DND-41 (cell line): ENCODE results near the gene MON1A.

ENCODE experiments used
- CTCF ChIP-seq: IDR thresholded peaks from 2 replicates; pipeline ENCODE4 v1.5.1; 2012; ENCODE audit warnings: borderline replicate concordance, low read length, moderate library complexity, mild to moderate bottlenecking; ENCODE audit not compliant: poor library complexity, severe bottlenecking; ENCODE audit errors: extremely low read depth
- EZH2 ChIP-seq: IDR thresholded peaks from 3 replicates; pipeline ENCODE4 v1.6.1; 2012; ENCODE audit warnings: borderline replicate concordance, low read depth, mild to moderate bottlenecking, moderate library complexity, low read length, inconsistent platforms; ENCODE audit not compliant: severe bottlenecking

GRCh38 chr3:49871531-49872153 is 58.0 kb downstream of the MON1A start:
- no peak for TF ChIP-seq EZH2
- TF ChIP-seq CTCF, result no peak
